H1 (cell line): ENCODE measurements around the gene CD38. TPM values are rescaled to one million over a fixed set of nuclear protein-coding genes. Genes with fewer than 3 reads are reported as not detected.

Experiments
- GABPA ChIP-seq: IDR thresholded peaks from 2 replicates; pipeline ENCODE4 v1.6.1; 2011; ENCODE audit warnings: mild to moderate bottlenecking, low read length, moderate library complexity, borderline replicate concordance; ENCODE audit not compliant: insufficient read depth
- POLR2AphosphoS5 ChIP-seq: IDR thresholded peaks from 2 replicates; pipeline ENCODE4 v1.6.1; 2011; ENCODE audit warnings: low read depth, low read length
- RBBP5 ChIP-seq: IDR thresholded peaks from 2 replicates; pipeline ENCODE4 v1.7.1; 2012; ENCODE audit warnings: low read depth, mild to moderate bottlenecking, inconsistent platforms, low read length, moderate library complexity, borderline replicate concordance
- RNF2 ChIP-seq: fragments of 200-900, 300-1000 bp; sonication (generic); IDR thresholded peaks from 2 replicates; pipeline ENCODE4 v1.7.1; 2016; ENCODE audit warnings: borderline replicate concordance, low read depth, mild to moderate bottlenecking, antibody characterized with exemption, low read length; ENCODE audit not compliant: poor library complexity, severe bottlenecking; ENCODE audit errors: missing control alignments
- SP2 ChIP-seq: IDR thresholded peaks from 2 replicates; pipeline ENCODE4 v1.6.1; 2012; ENCODE audit warnings: mild to moderate bottlenecking, low read length, inconsistent platforms
- SRF ChIP-seq: IDR thresholded peaks from 2 replicates; pipeline ENCODE4 v1.6.1; 2011; ENCODE audit warnings: mild to moderate bottlenecking, low read depth, low read length, moderate library complexity
- ZNF274 ChIP-seq: IDR thresholded peaks from 2 replicates; pipeline ENCODE4 v1.7.0; 2012; ENCODE audit warnings: low read length, borderline replicate concordance; ENCODE audit errors: extremely low read depth
- polyA plus RNA-seq, 7 experiments: library from polyadenylated mRNA; depleted of rRNA in 3 of 7; stranded (reverse) in 5 of 7; unstranded in 2 of 7; fragments of >200 nt in 5 of 7; fragments of 200-250 nt in 2 of 7; gene quantifications; 1 replicate in 5 of 7; 2 replicates in 1 of 7; 4 replicates in 1 of 7; pipeline versions ENCODE4 v1.2.1 to v1.2.3, GENCODE V29; 2011 to 2013; ENCODE audit warnings: missing spikeins in 2 of 7, mixed read lengths in 2 of 7
- total RNA-seq: library from RNA; stranded (reverse); fragmentation: NEBNext Ultra II Directional; extraction: Animal tissue kit (Norgen Biotek cat#: 25700); gene quantifications from 2 replicates; pipeline ENCODE4 v1.2.1, GENCODE V29; 2021

Gene CD38
- total and polyA plus RNA-seq, 2 of the 8 experiments (the other 6 are each of a cell fraction or from before 2014, with no cell fraction given) = 0.14 to 0.24 TPM

DNA sequence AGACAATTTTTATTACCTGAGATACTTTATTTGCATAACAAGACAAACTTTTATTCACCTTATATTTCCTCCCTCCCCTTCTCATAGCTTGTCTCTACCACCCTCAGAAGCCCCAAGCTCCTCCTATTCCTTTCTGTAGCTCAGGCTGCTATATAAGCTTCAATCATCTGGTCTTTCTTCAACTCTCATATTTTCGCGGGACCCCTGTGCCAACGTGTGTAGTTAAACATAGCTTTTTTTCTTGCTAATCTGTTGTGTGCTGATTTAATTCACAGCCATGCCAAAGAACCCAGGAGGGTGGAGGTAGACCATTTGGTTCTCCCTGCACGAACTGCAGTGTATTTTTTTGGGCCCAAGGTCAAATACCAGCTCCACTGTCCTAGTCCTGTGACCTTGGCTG is 21.1 kb upstream of the CD38 start (continued):
- TF ChIP-seq RBBP5 (no peak), POLR2AphosphoS5 (no peak), SRF (no peak), ZNF274 (no peak), RNF2 (no peak), SP2 (no peak), GABPA (no peak)
